CD4-positive, alpha-beta T cell treated with Interferon alpha-2 for 1 hour (primary cell): ENCODE results near the gene E2F3.

Experiments used
- DNase-seq, 2 donors: peaks; one replicate each; pipeline ENCODE4 v3.0.0-alpha.2; 2020 to 2022

Gene E2F3

GRCh38 chr6:20401205-20402091 is at the start of gene E2F3:
TSS of gene E2F3 (plus strand) at chr6:20401879. CDS start at chr6:20402233, 354 bp downstream.
- DNase-seq, result peak; percentile 100

- DNase-seq, result no peak
These were observed 49.3 kb upstream of the E2F3 start for GRCh38 chr6:20352346-20352745.

GRCh38 chr6:20353134-20353533 is 48.5 kb upstream of the E2F3 start:
- no peak for DNase-seq

GRCh38 chr6:20354366-20354765 is 47.3 kb upstream of the E2F3 start:
- DNase-seq, result no peak

- DNase-seq, result no peak
These were observed 41.1 kb upstream of the E2F3 start for GRCh38 chr6:20360471-20361119.

GRCh38 chr6:20362623-20363022 is 39.1 kb upstream of the E2F3 start:
- no peak for DNase-seq

GRCh38 chr6:20364327-20364726 is 37.4 kb upstream of the E2F3 start:
- no peak for DNase-seq

GRCh38 chr6:20365456-20365855 is 36.2 kb upstream of the E2F3 start:
- DNase-seq, result peak in 1 of 2 donors; percentile 32

GRCh38 chr6:20366082-20366830 is 35.4 kb upstream of the E2F3 start:
- peak; percentile 33 to 61 for DNase-seq

- DNase-seq, result no peak
These were observed 33.8 kb upstream of the E2F3 start for GRCh38 chr6:20367743-20368485.

- DNase-seq, result peak in 1 of 2 donors; percentile 15
These were observed 31.3 kb upstream of the E2F3 start for GRCh38 chr6:20370393-20370792.

- DNase-seq, result no peak
These were observed 30.9 kb upstream of the E2F3 start for GRCh38 chr6:20370801-20371200.

- DNase-seq, result no peak
These were observed 26.2 kb upstream of the E2F3 start for GRCh38 chr6:20375436-20375835.

GRCh38 chr6:20377623-20378265 is 23.9 kb upstream of the E2F3 start:
- no peak for DNase-seq

- no peak for DNase-seq
These were observed 22.4 kb upstream of the E2F3 start for GRCh38 chr6:20379231-20379630.

- DNase-seq, result no peak
These were observed 15.5 kb upstream of the E2F3 start for GRCh38 chr6:20386218-20386617.

- DNase-seq, result no peak
These were observed 12.6 kb upstream of the E2F3 start for GRCh38 chr6:20389066-20389465.

- DNase-seq, result no peak
These were observed 8.4 kb upstream of the E2F3 start for GRCh38 chr6:20393297-20393696.

- no peak for DNase-seq
These were observed 2.2 kb upstream of the E2F3 start for GRCh38 chr6:20399518-20399917.

GRCh38 chr6:20400456-20401204 is 1.0 kb upstream of the E2F3 start:
- DNase-seq, result peak; percentile 40 to 57

- no peak for DNase-seq
These were observed 338 bp downstream of the E2F3 start for GRCh38 chr6:20402092-20402341.
